HG03025 (cell line): ENCODE data around the gene CD180.
"Not testable (repeated sequence)": the region's sequence is repeated elsewhere in the genome, so short reads cannot be mapped to it uniquely, and the experiment has no call there.

Experiments
- ATAC-seq: cut with Tn5 transposase; IDR thresholded peaks from one replicate; pipeline ENCODE4 v1.9.1; 2021; ENCODE audit warnings: mild to moderate bottlenecking, moderate library complexity; ENCODE audit not compliant: unreplicated experiment, low FRiP score

CD180 gene

DNA sequence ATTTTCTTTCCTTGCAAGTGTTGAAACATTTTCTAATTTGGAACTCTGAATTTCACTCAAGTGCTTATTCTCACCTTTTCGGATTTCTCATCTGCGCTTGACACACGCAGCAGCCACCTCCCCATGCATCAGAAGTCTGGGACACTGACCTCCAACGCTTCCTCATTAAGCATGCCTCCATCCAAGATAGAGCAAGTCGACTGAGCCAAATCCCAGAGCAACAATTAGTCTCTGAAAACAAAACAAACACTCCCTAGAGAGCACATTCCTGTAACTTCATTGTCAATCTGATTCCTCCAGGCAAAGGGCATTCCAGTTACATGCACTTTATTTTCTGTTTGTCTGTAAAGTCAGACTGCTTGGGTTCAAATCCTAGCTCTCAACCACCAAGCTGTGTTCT, 5.7 kb downstream of the CD180 start:
- ATAC-seq = no peak

- no peak for ATAC-seq
These were observed 6.2 kb downstream of the CD180 start for GRCh38 chr5:67190410-67190809.

- no peak for ATAC-seq
These were observed 6.7 kb downstream of the CD180 start for GRCh38 chr5:67189931-67190330.

GRCh38 chr5:67189079-67189354, 7.6 kb downstream of the CD180 start:
- ATAC-seq = no peak

DNA sequence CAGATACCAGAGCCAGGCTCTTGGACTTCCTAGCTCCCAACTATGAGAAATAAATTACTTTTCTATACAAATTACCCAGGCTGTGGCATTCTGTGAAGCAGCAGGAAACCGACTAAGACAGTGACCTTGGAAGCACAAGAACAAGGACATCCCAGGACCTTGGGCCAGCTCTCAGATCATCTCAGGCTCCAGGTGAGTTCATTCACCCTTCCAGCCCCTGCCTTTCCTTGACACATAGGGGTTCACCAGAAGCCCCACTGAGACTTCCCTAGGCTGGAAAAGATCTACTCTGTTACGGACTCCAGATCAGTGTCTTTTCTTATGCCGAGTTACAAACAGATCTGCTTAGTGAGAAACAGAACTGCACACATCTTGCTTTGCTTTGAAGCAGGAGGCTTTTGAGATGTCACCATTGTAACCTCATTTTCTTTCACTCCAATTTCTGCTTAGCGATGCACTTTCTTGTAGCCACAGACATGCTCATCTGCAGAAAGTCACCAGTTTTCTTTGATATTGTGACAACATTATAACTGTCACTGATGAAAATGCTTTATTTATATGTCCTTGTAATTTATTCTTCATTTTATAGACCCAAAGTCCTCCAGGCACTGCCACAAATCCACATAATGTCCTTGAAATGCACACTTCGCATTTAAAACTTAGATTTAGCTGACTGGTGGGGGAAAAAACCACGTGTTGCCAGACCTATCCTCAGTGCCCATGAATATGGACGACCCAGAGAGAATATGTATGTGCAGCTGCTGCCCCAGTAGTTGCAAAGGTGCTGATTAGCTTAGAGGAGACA, 8.1 kb downstream of the CD180 start:
- ATAC-seq = no peak

DNA sequence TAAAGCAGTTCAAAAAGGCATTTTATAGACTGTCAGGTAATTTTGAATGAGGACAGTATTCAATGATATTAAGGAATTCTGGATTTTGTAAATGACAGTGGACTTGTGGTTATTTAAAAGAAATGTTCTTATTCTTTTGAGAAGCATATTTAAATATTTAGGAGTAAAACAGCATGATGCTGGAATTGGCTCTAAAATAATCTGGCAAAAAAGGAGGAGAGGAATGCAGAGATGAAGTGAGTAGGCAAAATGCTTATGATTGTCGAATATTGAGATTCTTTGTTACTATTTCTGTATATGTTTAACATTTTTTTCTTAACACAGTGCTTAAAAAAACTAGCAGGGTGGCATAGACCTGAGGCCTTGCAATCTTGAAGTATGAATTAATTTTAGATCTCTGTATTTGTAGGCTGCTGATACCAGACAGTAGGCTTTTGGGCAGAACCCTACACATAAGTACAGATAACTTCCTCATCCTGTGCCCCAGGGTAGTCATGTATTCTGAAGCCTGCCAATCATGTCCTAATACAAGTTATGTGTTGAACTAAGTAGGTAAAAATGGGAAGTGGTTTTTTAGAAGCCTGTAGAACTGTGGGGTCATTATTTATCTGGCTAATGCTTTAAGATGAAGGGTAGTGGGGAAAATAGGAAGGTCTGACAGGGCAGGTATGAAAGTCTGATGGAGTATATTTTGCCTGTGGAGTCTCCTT, 9.4 kb downstream of the CD180 start:
- no peak for ATAC-seq

DNA sequence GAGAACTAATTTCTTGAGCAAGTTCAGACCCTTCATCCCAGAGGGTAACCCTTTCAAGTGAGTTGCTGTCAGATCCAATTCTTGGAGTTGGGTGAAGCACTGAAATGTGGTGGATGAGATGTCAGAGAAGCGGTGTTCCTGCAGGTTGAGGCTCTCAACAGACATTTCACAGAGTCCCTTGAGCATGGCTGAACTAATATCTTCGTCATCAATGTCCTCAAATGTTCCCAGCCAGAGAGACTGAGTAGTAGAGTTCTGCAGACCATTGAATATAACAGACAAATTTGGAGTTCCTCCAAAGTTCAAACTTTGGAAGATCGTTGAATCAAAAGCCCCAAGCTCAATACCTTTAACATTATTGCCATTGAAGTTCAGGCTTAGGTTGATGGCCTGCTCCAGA, 12.7 kb downstream of the CD180 start:
- ATAC-seq = no peak

DNA sequence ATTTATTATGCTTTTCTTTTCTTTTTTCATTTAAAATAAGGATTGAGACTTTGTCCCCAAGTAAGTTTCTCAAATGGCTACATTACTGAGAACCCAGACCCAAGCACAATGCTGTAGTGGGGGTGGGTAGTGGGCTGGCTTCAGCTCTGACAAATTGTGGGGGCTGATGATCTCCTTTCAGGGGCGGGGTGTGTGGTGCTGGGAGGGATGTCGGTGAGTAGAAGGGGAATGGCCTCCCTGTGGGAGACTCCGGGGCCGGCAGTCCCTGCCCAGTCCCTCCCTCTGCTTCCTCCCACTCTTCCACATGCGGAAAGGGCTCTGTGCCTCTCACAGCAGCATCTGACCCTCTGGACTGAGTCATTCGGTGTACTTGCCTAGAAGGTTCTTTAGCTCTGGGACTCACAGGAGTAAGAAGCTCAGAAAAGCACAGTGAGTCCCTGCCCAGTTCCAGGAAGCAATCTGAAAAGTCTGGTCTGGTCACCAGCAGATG, 14.3 kb downstream of the CD180 start:
- ATAC-seq = no peak

DNA sequence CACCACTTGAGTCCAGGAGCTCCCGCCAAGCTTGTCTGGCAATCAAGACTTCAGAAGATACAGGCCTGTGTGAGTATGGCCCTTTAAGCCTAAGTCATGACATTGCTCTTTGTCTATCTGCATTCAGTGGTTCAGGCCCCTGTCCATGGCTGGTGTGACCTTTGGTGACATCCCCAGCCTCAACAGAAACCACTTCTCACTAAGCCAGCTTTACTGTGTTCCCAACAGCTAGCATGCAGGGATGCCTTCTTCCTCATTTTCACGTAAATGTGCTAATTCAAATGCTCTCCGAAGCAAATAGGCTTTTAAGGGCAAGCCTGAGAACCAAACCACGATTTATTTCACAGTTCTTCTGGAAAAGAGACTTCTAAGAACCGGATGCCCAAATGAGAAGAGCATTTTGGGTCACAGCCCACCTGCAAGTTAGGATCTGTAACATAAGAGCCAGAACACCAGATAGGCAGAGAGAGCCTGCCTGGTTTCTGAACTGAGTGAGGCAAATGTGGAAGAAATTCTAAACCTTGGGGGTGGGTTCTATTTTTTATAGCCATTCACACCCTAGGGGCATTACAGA, 14.9 kb downstream of the CD180 start:
- ATAC-seq = no peak

GRCh38 chr5:67179697-67180361, 16.8 kb downstream of the CD180 start:
- ATAC-seq = no peak

GRCh38 chr5:67178966-67179365, 17.6 kb downstream of the CD180 start:
- no peak for ATAC-seq

DNA sequence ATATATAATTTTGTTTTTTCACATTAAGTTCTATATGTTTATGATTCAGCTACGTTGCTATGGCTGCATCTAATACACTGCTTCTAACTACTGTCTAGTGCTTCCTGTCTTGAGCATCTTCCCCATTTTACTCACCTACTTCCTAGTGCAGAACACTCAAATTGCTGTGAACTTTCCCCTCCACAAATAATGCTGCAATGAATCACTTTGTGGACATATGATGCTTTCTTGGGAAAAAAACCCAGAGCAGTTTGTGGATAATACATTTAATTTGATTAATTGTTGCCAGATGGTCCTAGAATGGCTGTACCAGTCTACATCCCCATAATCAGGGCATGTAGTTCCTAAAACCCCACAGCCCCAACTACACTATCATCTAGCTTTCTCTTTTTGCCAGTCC, 18.5 kb downstream of the CD180 start:
- no peak for ATAC-seq

DNA sequence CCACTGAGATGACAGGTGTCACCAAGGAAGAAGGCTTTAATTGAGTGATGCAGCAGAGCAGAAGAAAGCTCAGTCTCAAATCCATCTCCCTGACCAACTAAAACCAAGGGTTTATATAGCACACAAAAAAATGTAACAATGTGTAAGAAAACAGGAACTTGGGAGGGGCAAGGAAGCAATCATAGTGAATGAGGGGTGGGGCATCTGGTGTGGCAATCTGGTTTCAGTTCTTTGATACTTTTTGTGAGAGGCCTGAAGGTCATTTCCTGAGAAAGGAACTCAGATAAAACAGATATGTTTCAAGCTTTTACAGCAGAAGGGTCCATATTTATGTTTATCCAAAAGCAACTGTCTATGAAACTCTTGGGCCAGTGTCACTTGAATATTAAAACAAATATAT, 19.7 kb downstream of the CD180 start:
- ATAC-seq = no peak

- ATAC-seq = no peak
These were observed 22.6 kb downstream of the CD180 start for GRCh38 chr5:67173959-67174358.

- ATAC-seq = not testable (repeated sequence)
These were observed 23.2 kb downstream of the CD180 start for GRCh38 chr5:67173351-67173750.

- ATAC-seq = no peak
These were observed 25.8 kb downstream of the CD180 start for GRCh38 chr5:67170767-67171166.

- ATAC-seq = no peak
These were observed 28.5 kb downstream of the CD180 start for GRCh38 chr5:67168069-67168468.

- ATAC-seq = peak; percentile 67
These were observed 29.9 kb downstream of the CD180 start for GRCh38 chr5:67166460-67167285.

- peak; percentile 80 for ATAC-seq
These were observed 30.8 kb downstream of the CD180 start for GRCh38 chr5:67165526-67166459.
